Lower lobe of right lung (tissue), 2 donors: ENCODE data around the gene IFT52. TPM values are rescaled to one million over a fixed set of nuclear protein-coding genes. Genes with fewer than 3 reads are reported as not detected.

Source experiments
- ATAC-seq, 2 donors: fragments of 200-7000 bp; cut with Tn5 transposase; one replicate each; pipeline ENCODE4 v1.9.1; 2020 to 2022; ENCODE audit warnings: mild to moderate bottlenecking in 2 of 2, moderate library complexity in 2 of 2
- DNase-seq: peaks from one replicate; pipeline ENCODE4 v3.0.0-alpha.2; 2020
- H3K27ac ChIP-seq: fragments of 200-600 bp; one replicate; pipeline ENCODE4 v1.8.0; 2022
- H3K27me3 ChIP-seq: fragments of 200-600 bp; one replicate; pipeline ENCODE4 v1.8.0; 2022; ENCODE audit warnings: low read depth
- H3K36me3 ChIP-seq: fragments of 200-600 bp; one replicate; pipeline ENCODE4 v1.8.0; 2022; ENCODE audit warnings: mild to moderate bottlenecking
- H3K4me1 ChIP-seq: fragments of 200-600 bp; one replicate; pipeline ENCODE4 v1.8.0; 2022
- H3K4me3 ChIP-seq: fragments of 200-600 bp; one replicate; pipeline ENCODE4 v1.8.0; 2022; ENCODE audit warnings: mild to moderate bottlenecking
- H3K9me3 ChIP-seq: fragments of 200-600 bp; one replicate; pipeline ENCODE4 v1.8.0; 2022
- CTCF ChIP-seq: fragments of 200-600 bp; IDR thresholded peaks from one replicate; pipeline ENCODE4 v1.8.0; 2022; ENCODE audit warnings: antibody characterized with exemption, mild to moderate bottlenecking
- intact Hi-C: fragments of 100-400 bp; cut with DNase I; formaldehyde crosslinking; loops from one replicate; pipeline ENCODE4 v1.11.0; 2022
- total RNA-seq: library from RNA; stranded (reverse); fragmentation: NEBNext Ultra II Directional; extraction: Animal tissue kit (Norgen Biotek cat#: 25700); gene quantifications from one replicate; pipeline ENCODE4 v1.2.1, GENCODE V29; 2021
- donor health status: DM: no; HTN: yes; CAD: no; lungs with severe emphysema.

The IFT52 gene
- total RNA-seq, 1 donor from 2014 or later = 19.9 TPM

GRCh38 chr20:43544501-43544900 is 46.2 kb upstream of the IFT52 start:
- peaks cover 13% of the 10 kb centered on the region for H3K36me3 ChIP-seq
- no peak overlapping the region for H3K4me3 ChIP-seq
- no peaks in the 10 kb centered on the region for H3K4me1 ChIP-seq
- TF ChIP-seq CTCF = no peak
- no peaks in the 10 kb centered on the region for H3K9me3 ChIP-seq
- DNase-seq (no peak), ATAC-seq (no peak)
- no peaks in the 10 kb centered on the region for H3K27me3 ChIP-seq
- intact Hi-C loops = no loop called here
- H3K27ac ChIP-seq = no peak overlapping the region

GRCh38 chr20:43545837-43546578 is 44.7 kb upstream of the IFT52 start:
- Histone ChIP-seq H3K9me3 (no peaks in the 10 kb centered on the region), H3K27me3 (no peaks in the 10 kb centered on the region), H3K27ac (no peak overlapping the region), H3K36me3 (peaks cover under 1% of the 10 kb centered on the region), H3K4me3 (no peak overlapping the region), H3K4me1 (no peaks in the 10 kb centered on the region)
- peak in 1 of 2 donors; percentile 32 for ATAC-seq
- DNase-seq = no peak
- no peak for TF ChIP-seq CTCF
- intact Hi-C loops = no loop called here

GRCh38 chr20:43548273-43548880 is 42.4 kb upstream of the IFT52 start:
- no peak for TF ChIP-seq CTCF

GRCh38 chr20:43549416-43550065 is 41.2 kb upstream of the IFT52 start:
- intact Hi-C loops = no loop called here
- no peak for TF ChIP-seq CTCF
- DNase-seq (no peak), ATAC-seq (no peak)
- H3K4me3 ChIP-seq = no peak overlapping the region
- no peaks in the 10 kb centered on the region for H3K27me3 ChIP-seq
- no peaks in the 10 kb centered on the region for H3K4me1 ChIP-seq
- H3K36me3 ChIP-seq = no peaks in the 10 kb centered on the region
- H3K27ac ChIP-seq = no peak overlapping the region
- H3K9me3 ChIP-seq = no peaks in the 10 kb centered on the region

More at GRCh38 chr20:43548273-43548880, 42.4 kb upstream of the IFT52 start:
- Histone ChIP-seq H3K4me3 (no peak overlapping the region), H3K27ac (no peak overlapping the region), H3K4me1 (no peaks in the 10 kb centered on the region), H3K27me3 (no peaks in the 10 kb centered on the region), H3K9me3 (no peaks in the 10 kb centered on the region), H3K36me3 (no peaks in the 10 kb centered on the region)
- no peak for DNase-seq
- ATAC-seq = no peak
- intact Hi-C loops = no loop called here

- Histone ChIP-seq H3K4me3 (no peak overlapping the region), H3K27ac (no peak overlapping the region), H3K9me3 (no peaks in the 10 kb centered on the region), H3K27me3 (no peaks in the 10 kb centered on the region), H3K4me1 (no peaks in the 10 kb centered on the region), H3K36me3 (no peaks in the 10 kb centered on the region)
- intact Hi-C loops = no loop called here
- ATAC-seq (no peak), DNase-seq (no peak)
- no peak for TF ChIP-seq CTCF
Observed at GRCh38 chr20:43550456-43550855, 40.3 kb upstream of the IFT52 start.
